ENCODE results near the gene NHLRC4. TPM values are rescaled to one million over a fixed set of nuclear protein-coding genes. Genes with fewer than 3 reads are reported as not detected.

NHLRC4 gene
- polyA plus RNA-seq, 3 donors = 0.29 to 0.57 (median 0.36) TPM

GRCh38 chr16:546909-547770, 19.7 kb upstream of the NHLRC4 start:
- no peak overlapping the region for H3K27ac ChIP-seq (ENCODE audit: low read depth in 1 of 2, low read length in 2 of 2)
- H3K4me3 Mint-ChIP-seq = no peak overlapping the region

GRCh38 chr16:548586-548985, 18.2 kb upstream of the NHLRC4 start:
- no peak for TF ChIP-seq CTCF (IDR thresholded peaks at IDR 0.05)
- H3K4me1 ChIP-seq (ENCODE audit: control insufficient read depth in 1 of 2, insufficient read depth in 2 of 2, low read length in 2 of 2) = peaks cover 0 to 14% of the 10 kb centered on the region in 2 donors
- no peak overlapping the region for H3K4me2 ChIP-seq (replicated peaks; ENCODE audit: extremely low read depth, low read length, poor library complexity, severe bottlenecking)
- peaks cover 31 to 52% of the 10 kb centered on the region in 2 donors for H3K36me3 ChIP-seq (replicated peaks in 1 of 2; ENCODE audit: control insufficient read depth in 1 of 2, insufficient read depth in 2 of 2, low read length in 2 of 2)
- WGBS (ENCODE audit: insufficient coverage) = 96% methylated on average over 21 of the region's 21 CpGs
- Mint-ChIP-seq H3K4me3 (no peak overlapping the region), H3K27me3 (ENCODE audit: low read depth in 3 of 3) (no peaks in the 10 kb centered on the region), H3K27ac (no peak overlapping the region), H3K4me1 (no peaks in the 10 kb centered on the region), H3K9me3 (no peaks in the 10 kb centered on the region), H3K36me3 (peaks cover 8 to 21% of the 10 kb centered on the region in 2 donors)
- no peaks in the 10 kb centered on the region for H3K9me3 ChIP-seq (replicated peaks in 1 of 2; ENCODE audit: control insufficient read depth in 1 of 2, insufficient read depth in 1 of 2, low read length in 2 of 2)
- H2AFZ ChIP-seq (ENCODE audit: insufficient read depth, low read depth, low read length, poor library complexity, severe bottlenecking) = no peak overlapping the region
- no peak overlapping the region for H3K4me3 ChIP-seq (replicated peaks in 1 of 3; ENCODE audit: low read depth in 2 of 3, low read length in 3 of 3)
- no peak for DNase-seq
- H3K9ac ChIP-seq (ENCODE audit: insufficient read depth, low read length, poor library complexity, severe bottlenecking) = no peak overlapping the region
- intact Hi-C loops (cut with micrococcal nuclease) = no loop called here
- peaks cover 41% of the 10 kb centered on the region for H4K20me1 ChIP-seq (ENCODE audit: insufficient read depth, low read length)
- peaks cover 4% of the 10 kb centered on the region for H3K79me2 ChIP-seq (ENCODE audit: insufficient read depth, low read length)
- no peaks in the 10 kb centered on the region for H3K27me3 ChIP-seq (ENCODE audit: control insufficient read depth in 2 of 2, insufficient read depth in 2 of 2, low read length in 2 of 2)
- no peak overlapping the region for H3K27ac ChIP-seq (ENCODE audit: low read depth in 1 of 2, low read length in 2 of 2)

More at GRCh38 chr16:546909-547770, 19.7 kb upstream of the NHLRC4 start:
- Histone ChIP-seq H3K4me1 (ENCODE audit: control insufficient read depth in 1 of 2, insufficient read depth in 2 of 2, low read length in 2 of 2) (peaks cover 0 to 14% of the 10 kb centered on the region in 2 donors), H3K4me3 (replicated peaks in 1 of 3; ENCODE audit: low read depth in 2 of 3, low read length in 3 of 3) (no peak overlapping the region), H3K9ac (ENCODE audit: insufficient read depth, low read length, poor library complexity, severe bottlenecking) (no peak overlapping the region), H3K27me3 (ENCODE audit: control insufficient read depth in 2 of 2, insufficient read depth in 2 of 2, low read length in 2 of 2) (no peaks in the 10 kb centered on the region), H3K36me3 (replicated peaks in 1 of 2; ENCODE audit: control insufficient read depth in 1 of 2, insufficient read depth in 2 of 2, low read length in 2 of 2) (peaks cover 28 to 40% of the 10 kb centered on the region in 2 donors), H4K20me1 (ENCODE audit: insufficient read depth, low read length) (peaks cover 55% of the 10 kb centered on the region), H3K4me2 (replicated peaks; ENCODE audit: extremely low read depth, low read length, poor library complexity, severe bottlenecking) (peak overlapping the region; percentile 29), H3K9me3 (replicated peaks in 1 of 2; ENCODE audit: control insufficient read depth in 1 of 2, insufficient read depth in 1 of 2, low read length in 2 of 2) (no peaks in the 10 kb centered on the region), H2AFZ (ENCODE audit: insufficient read depth, low read depth, low read length, poor library complexity, severe bottlenecking) (no peak overlapping the region), H3K79me2 (ENCODE audit: insufficient read depth, low read length) (peaks cover 15% of the 10 kb centered on the region)
- TF ChIP-seq CTCF (IDR thresholded peaks at IDR 0.05) = peak; percentile 51
- H3K4me1 Mint-ChIP-seq = no peaks in the 10 kb centered on the region
- no peaks in the 10 kb centered on the region for H3K9me3 Mint-ChIP-seq
- DNase-seq = peak; percentile 50 to 57 (median 54)
- no peaks in the 10 kb centered on the region for H3K27me3 Mint-ChIP-seq (ENCODE audit: low read depth in 3 of 3)
- H3K27ac Mint-ChIP-seq = no peak overlapping the region
- 52% methylated on average over 60 of the region's 60 CpGs for WGBS (ENCODE audit: insufficient coverage)
- intact Hi-C loops (cut with micrococcal nuclease) = no loop called here
- peaks cover 11 to 22% of the 10 kb centered on the region in 2 donors for H3K36me3 Mint-ChIP-seq

Data from CD14-positive monocyte (primary cell).